ENCODE results near the gene SUFU. TPM values are rescaled to one million over a fixed set of nuclear protein-coding genes. Genes with fewer than 3 reads are reported as not detected.

Gene SUFU
- total and polyA plus RNA-seq, 7 donors, result 1.2 to 10.5 (median 6.6) TPM

DNA sequence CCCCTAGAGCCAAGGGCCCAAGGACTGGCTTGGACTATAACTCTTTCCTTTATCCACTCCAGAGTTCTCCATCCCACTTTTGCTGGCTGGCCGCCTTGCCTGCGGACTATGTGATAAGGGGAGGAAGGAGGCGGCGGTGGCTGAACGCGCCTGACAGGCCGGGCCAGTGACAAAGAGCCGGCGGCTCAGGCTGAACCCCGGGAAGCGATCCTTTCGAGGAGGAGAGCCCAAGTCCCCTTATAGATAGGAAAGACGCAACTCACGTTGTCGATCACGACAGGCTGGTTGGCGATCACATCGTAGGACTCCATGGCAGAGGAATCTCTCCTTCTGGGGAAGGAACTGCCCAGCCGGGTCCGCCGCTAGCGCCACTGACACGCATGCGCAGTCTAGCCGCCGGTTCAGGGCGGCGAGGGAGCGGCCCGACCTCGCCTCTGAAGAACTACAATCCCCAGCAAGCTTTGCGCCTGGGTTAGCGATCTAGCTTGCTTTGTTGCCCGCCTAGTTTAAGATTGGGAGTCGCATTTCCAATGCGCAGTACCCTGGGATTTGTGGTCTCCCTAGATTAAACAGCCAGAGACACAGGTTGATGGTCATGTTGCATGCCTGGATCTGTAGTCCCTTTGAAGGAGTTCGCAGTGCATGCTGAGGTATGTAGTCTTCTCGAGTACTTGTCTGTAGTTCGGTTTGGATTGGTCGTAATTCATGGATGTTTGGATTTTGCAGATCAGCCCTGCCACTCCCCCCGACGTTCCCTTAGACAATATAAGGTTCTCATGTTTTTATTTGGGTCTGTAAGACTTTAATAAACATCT lies 1.2 kb upstream of the SUFU start, which contains the start of gene ACTR1A:
Gene ACTR1A (minus strand): TSS at position 376 of the 815 bp plus-strand sequence. CDS start 65 bp downstream, at position 311.
- TF ChIP-seq EP300 (IDR thresholded peaks at IDR 0.05) (peak in 1 of 4 donors; percentile 23), POLR2A (IDR thresholded peaks at IDR 0.05) (peak; percentile 95), POLR2AphosphoS5 (IDR thresholded peaks at IDR 0.05) (peak; percentile 96 to 99 (median 98))
- TF ChIP-seq, protein P1, sequence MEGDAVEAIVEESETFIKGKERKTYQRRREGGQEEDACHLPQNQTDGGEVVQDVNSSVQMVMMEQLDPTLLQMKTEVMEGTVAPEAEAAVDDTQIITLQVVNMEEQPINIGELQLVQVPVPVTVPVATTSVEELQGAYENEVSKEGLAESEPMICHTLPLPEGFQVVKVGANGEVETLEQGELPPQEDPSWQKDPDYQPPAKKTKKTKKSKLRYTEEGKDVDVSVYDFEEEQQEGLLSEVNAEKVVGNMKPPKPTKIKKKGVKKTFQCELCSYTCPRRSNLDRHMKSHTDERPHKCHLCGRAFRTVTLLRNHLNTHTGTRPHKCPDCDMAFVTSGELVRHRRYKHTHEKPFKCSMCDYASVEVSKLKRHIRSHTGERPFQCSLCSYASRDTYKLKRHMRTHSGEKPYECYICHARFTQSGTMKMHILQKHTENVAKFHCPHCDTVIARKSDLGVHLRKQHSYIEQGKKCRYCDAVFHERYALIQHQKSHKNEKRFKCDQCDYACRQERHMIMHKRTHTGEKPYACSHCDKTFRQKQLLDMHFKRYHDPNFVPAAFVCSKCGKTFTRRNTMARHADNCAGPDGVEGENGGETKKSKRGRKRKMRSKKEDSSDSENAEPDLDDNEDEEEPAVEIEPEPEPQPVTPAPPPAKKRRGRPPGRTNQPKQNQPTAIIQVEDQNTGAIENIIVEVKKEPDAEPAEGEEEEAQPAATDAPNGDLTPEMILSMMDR (IDR thresholded peaks at IDR 0.05), result no peak
- Histone ChIP-seq H3K4me3 (peak within 1 kb of the TSS; percentile 78 to 97 (median 88)), H3K4me1 (peaks cover 0 to 64% (median 57%) of the 10 kb centered on the region in 4 donors), H3K36me3 (no peaks in the 10 kb centered on the region), H3K27me3 (no peaks in the 10 kb centered on the region), H3K9me3 (no peaks in the 10 kb centered on the region), H3K27ac (peak within 1 kb of the TSS; percentile 91 to 98 (median 94))
- DNase-seq, result peak; percentile 99
- WGBS, 2 donors, result 0% methylated on average over 42 of the region's 42 CpGs
- intact Hi-C loops (cut with DNase I), result loop anchor here (1.0 to 5.0 kb wide), 4 partner anchors 81 to 350 kb away; partner anchors contain the start of genes NOLC1 and TRIM8

DNA sequence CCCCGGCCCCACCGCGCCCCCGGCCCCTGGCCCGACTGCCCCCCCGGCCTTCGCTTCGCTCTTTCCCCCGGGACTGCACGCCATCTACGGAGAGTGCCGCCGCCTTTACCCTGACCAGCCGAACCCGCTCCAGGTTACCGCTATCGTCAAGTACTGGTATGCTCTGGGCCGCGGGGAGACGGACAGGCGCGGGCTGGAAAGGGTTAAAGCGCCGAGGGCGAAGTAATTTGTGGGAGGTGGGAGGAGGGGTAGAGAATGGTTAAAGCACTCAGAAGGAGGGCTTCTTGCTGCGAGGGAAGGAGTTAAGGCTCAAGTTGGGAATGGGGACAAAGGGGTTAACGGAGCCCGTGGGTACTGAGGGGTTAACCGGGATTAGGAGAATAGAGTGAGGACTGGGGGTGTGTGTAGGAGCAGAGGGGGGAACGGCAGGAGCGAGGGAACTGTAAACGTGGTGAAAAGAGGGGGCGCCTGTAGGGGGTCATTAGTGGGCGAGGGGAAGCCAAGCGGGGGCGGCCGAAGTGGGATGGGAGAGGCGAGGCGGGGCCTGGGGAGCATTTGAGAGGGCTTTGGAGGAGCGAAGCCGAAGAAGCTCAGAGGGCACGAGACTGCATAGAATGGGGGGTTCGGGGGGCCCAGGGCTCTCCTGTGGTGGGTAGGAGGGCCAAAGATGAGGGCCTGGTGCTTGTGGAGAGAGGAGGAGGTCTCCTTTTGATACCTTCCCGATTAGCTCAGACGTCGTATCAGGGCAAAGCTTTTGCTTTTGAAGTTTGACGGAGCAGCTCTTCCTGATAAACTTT lies 605 bp downstream of the SUFU start:
- Histone ChIP-seq H3K9me3 (no peaks in the 10 kb centered on the region), H3K27me3 (no peaks in the 10 kb centered on the region), H3K4me1 (peaks cover 0 to 47% (median 40%) of the 10 kb centered on the region in 4 donors), H3K4me3 (peak overlapping the region; percentile 77 to 97 (median 94)), H3K36me3 (peaks cover 0 to 13% (median 2%) of the 10 kb centered on the region in 4 donors), H3K27ac (peak overlapping the region; percentile 91 to 98 (median 94))
- TF ChIP-seq, protein P1 (IDR thresholded peaks at IDR 0.05), result no peak
- TF ChIP-seq EP300 (IDR thresholded peaks at IDR 0.05), result no peak
- no peak for TF ChIP-seq POLR2A (IDR thresholded peaks at IDR 0.05)
- TF ChIP-seq POLR2AphosphoS5 (IDR thresholded peaks at IDR 0.05), result no peak
- intact Hi-C loops (cut with DNase I), result loop anchor here (5.0 kb wide), 2 partner anchors 112 to 352 kb away; partner anchors contain the start of gene NOLC1
- peak; percentile 74 for DNase-seq
- 1% methylated on average over 47 of the region's 47 CpGs for WGBS, 2 donors

DNA sequence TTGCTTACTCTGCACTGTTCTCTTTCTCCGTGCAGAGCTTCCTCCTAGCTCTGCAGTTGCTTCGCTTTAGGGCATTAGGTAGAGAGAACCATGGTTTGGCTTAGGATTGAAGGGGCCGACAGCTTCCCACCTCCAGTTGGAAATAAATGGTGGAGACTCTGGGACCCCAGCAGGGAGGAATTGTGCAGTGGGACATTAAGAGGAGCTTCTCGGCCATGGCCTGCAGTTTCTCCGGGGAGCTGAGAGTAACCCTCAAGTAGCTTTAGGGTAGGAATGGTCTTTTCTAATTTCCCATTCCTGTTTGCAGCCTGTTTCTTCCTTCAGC lies 1.2 kb downstream of the SUFU start:
- no peak for TF ChIP-seq POLR2AphosphoS5 (IDR thresholded peaks at IDR 0.05)
- TF ChIP-seq EP300 (IDR thresholded peaks at IDR 0.05), result no peak
- TF ChIP-seq POLR2A (IDR thresholded peaks at IDR 0.05), result no peak
- TF ChIP-seq, protein P1 (IDR thresholded peaks at IDR 0.05), result no peak
- Histone ChIP-seq H3K4me3 (peak overlapping the region; percentile 77 to 97 (median 94)), H3K27ac (peak overlapping the region; percentile 91 to 98 (median 94)), H3K4me1 (peaks cover 0 to 42% (median 34%) of the 10 kb centered on the region in 4 donors), H3K36me3 (peaks cover 4 to 19% (median 6%) of the 10 kb centered on the region in 4 donors), H3K27me3 (no peaks in the 10 kb centered on the region), H3K9me3 (no peaks in the 10 kb centered on the region)
- intact Hi-C loops (cut with DNase I), result loop anchor here (5.0 kb wide), 2 partner anchors 113 to 353 kb away; partner anchors contain the start of gene NOLC1
- WGBS, 2 donors, result 18 to 34% methylated on average over 5 of the region's 5 CpGs
- DNase-seq, result peak; percentile 49

DNA sequence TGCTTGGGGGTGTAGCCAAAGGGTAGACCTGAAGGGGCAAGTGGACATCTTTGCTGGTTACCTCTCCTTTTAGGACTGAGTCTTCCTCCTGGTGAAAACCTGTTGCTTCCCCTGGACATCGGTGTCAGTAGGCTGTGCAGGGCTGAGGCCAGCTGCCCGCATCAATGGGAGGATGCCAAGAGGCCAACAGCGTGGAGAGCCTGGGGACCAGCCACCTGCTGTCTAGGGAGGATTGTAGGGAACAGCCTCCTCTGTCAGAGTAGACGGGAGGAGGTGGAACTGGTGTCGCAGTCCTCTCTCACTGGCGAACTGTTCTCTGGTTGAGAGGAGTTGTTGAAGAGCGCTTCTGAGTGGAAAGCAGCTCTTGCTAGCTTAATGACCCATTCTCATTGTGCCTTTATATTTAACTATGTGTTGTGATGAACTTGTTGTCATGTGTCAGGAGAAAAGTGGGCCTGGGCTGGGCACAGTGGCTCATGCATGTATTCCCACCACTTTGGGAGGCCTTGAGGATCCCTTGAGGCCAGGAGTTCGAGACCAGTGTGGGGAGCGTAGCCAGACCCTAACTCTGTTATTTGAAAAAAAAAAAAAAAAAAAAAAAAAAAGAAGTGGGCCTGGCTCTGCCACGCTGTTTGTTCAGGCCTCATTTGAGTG lies 1.8 kb downstream of the SUFU start:
- Histone ChIP-seq H3K4me3 (peak overlapping the region in 3 of 4 donors; percentile 77 to 97 (median 96)), H3K4me1 (peaks cover 0 to 35% (median 28%) of the 10 kb centered on the region in 4 donors), H3K27me3 (no peaks in the 10 kb centered on the region), H3K27ac (no peak overlapping the region), H3K36me3 (peaks cover 5 to 25% (median 9%) of the 10 kb centered on the region in 4 donors), H3K9me3 (no peaks in the 10 kb centered on the region)
- no peak for TF ChIP-seq POLR2AphosphoS5 (IDR thresholded peaks at IDR 0.05)
- DNase-seq, result peak; percentile 55
- 88 to 90% methylated on average over 10 of the region's 10 CpGs for WGBS, 2 donors
- intact Hi-C loops (cut with DNase I), result no loop called here

Measured in sigmoid colon (tissue), 7 donors.